B cell (primary cell): ENCODE measurements around the gene C19orf85. TPM values are rescaled to one million over a fixed set of nuclear protein-coding genes. Genes with fewer than 3 reads are reported as not detected.

Experiments
- ATAC-seq: fragments of 200-7000 bp; cut with Tn5 transposase; one replicate; pipeline ENCODE4 v1.10.0; 2021; ENCODE audit warnings: low read depth, mild to moderate bottlenecking, moderate number of reproducible peaks, moderate library complexity
- CTCF ChIA-PET: fragments of 350-600 bp; sonication (Branson Sonifier 250); formaldehyde crosslinking; loops from one replicate; lab custom pipeline; 2021; ENCODE audit warnings: antibody characterized with exemption, inconsistent platforms; lab: Charles Lee
- POLR2A ChIA-PET: fragments of 350-600 bp; sonication (Branson Sonifier 250); formaldehyde crosslinking; loops from one replicate; lab custom pipeline; 2021; ENCODE audit warnings: antibody characterized with exemption; lab: Charles Lee
- DNase-seq: peaks from one replicate; pipeline ENCODE4 v3.0.0; 2013
- H2AFZ ChIP-seq: 2 replicates; pipeline ENCODE4 v1.6.1; 2012; ENCODE audit warnings: mild to moderate bottlenecking, low read depth, low read length; ENCODE audit not compliant: insufficient read depth, poor library complexity, severe bottlenecking
- H3K27ac ChIP-seq, 2 donors: 1 replicate in 1 of 2; 2 replicates in 1 of 2; pipeline ENCODE4 v1.5.1; 2012 to 2013; ENCODE audit warnings: low read length in 2 of 2, mild to moderate bottlenecking in 2 of 2, moderate library complexity in 1 of 2
- H3K27me3 ChIP-seq, 4 experiments: fragments of 200-600 bp in 1 of 4; sonication (generic) in 1 of 4; replicated peaks in 1 of 4; 1 replicate in 2 of 4; 2 replicates in 2 of 4; pipeline versions ENCODE4 v1.6.1 to v1.7.0; 2013 to 2016; ENCODE audit warnings: low read length in 3 of 4, mild to moderate bottlenecking in 2 of 4, mixed read lengths in 1 of 4, moderate library complexity in 1 of 4; ENCODE audit not compliant: insufficient read depth in 4 of 4, control insufficient read depth in 3 of 4; ENCODE audit errors: control extremely low read depth in 1 of 4
- H3K36me3 ChIP-seq, 2 experiments: replicated peaks in 1 of 2; 1 replicate in 1 of 2; 2 replicates in 1 of 2; pipeline versions ENCODE4 v1.6.1 to v1.7.1; 2013; ENCODE audit warnings: low read length in 1 of 2; ENCODE audit not compliant: insufficient read depth in 2 of 2, control insufficient read depth in 1 of 2; ENCODE audit errors: control extremely low read depth in 1 of 2, extremely low read depth in 1 of 2
- H3K4me1 ChIP-seq, 2 donors: fragments of 200-600 bp in 1 of 2; sonication (generic) in 1 of 2; 1 replicate in 1 of 2; 2 replicates in 1 of 2; pipeline versions ENCODE4 v1.5.1 to v1.6.1; 2013 to 2017; ENCODE audit warnings: low read length in 2 of 2; ENCODE audit not compliant: control insufficient read depth in 2 of 2, insufficient read depth in 2 of 2
- H3K4me2 ChIP-seq: replicated peaks from 2 replicates; pipeline ENCODE3; 2012; ENCODE audit warnings: mild to moderate bottlenecking, low read depth, low read length; ENCODE audit not compliant: poor library complexity, severe bottlenecking
- H3K4me3 ChIP-seq, 5 experiments: fragments of 200-600 bp in 1 of 5; sonication (generic) in 1 of 5; 1 replicate in 3 of 5; 2 replicates in 2 of 5; pipeline versions ENCODE4 v1.5.1 to v1.7.0; 2011 to 2016; ENCODE audit warnings: low read length in 4 of 5, mild to moderate bottlenecking in 4 of 5, low read depth in 2 of 5, control low read depth in 1 of 5, moderate library complexity in 1 of 5; ENCODE audit not compliant: insufficient read depth in 1 of 5; ENCODE audit errors: control extremely low read depth in 1 of 5, extremely low read depth in 1 of 5
- H3K79me2 ChIP-seq: fragments of 200-600 bp; sonication (generic); one replicate; pipeline ENCODE4 v1.6.0; 2016; ENCODE audit warnings: low read length; ENCODE audit not compliant: control insufficient read depth, insufficient read depth
- H3K9ac ChIP-seq: fragments of 200-600 bp; sonication (generic); 2 replicates; pipeline ENCODE4 v1.6.1; 2017; ENCODE audit warnings: mild to moderate bottlenecking, low read length, moderate library complexity
- H3K9me3 ChIP-seq, 3 donors: one replicate each; pipeline versions ENCODE4 v1.6.1 to v1.7.1; 2013; ENCODE audit warnings: low read length in 2 of 3; ENCODE audit not compliant: control insufficient read depth in 2 of 3, insufficient read depth in 1 of 3; ENCODE audit errors: control extremely low read depth in 1 of 3
- H4K20me1 ChIP-seq: 2 replicates; pipeline ENCODE4 v1.6.0; 2012; ENCODE audit warnings: mild to moderate bottlenecking, low read length; ENCODE audit not compliant: insufficient read depth, control insufficient read depth, poor library complexity, severe bottlenecking
- H3K27ac Mint-ChIP-seq: one replicate; pipeline ENCODE4 v1.8.0; 2021; ENCODE audit warnings: mixed read lengths
- H3K27me3 Mint-ChIP-seq: one replicate; pipeline ENCODE4 v1.8.0; 2021; ENCODE audit warnings: mixed read lengths
- H3K4me1 Mint-ChIP-seq: one replicate; pipeline ENCODE4 v1.8.0; 2021; ENCODE audit warnings: mixed read lengths
- H3K4me3 Mint-ChIP-seq: one replicate; pipeline ENCODE4 v1.8.0; 2021; ENCODE audit warnings: mixed read lengths
- H3K9me3 Mint-ChIP-seq: one replicate; pipeline ENCODE4 v1.8.0; 2022; ENCODE audit warnings: mixed read lengths; ENCODE audit not compliant: insufficient read depth
- CTCF ChIP-seq: fragments of 200-600 bp; IDR thresholded peaks from one replicate; pipeline ENCODE4 v1.8.0; 2022; ENCODE audit warnings: antibody characterized with exemption, mild to moderate bottlenecking
- EZH2 ChIP-seq: IDR thresholded peaks from 2 replicates; pipeline ENCODE4 v1.6.1; 2012; ENCODE audit warnings: borderline replicate concordance, low read depth, mild to moderate bottlenecking, moderate library complexity, low read length; ENCODE audit not compliant: insufficient read depth, poor library complexity, severe bottlenecking
- WGBS: methylation state at CpG from one replicate; pipeline ENCODE4 v1.1.5; 2013; ENCODE audit warnings: missing lambda C conversion rate; ENCODE audit not compliant: insufficient coverage; 5-methylcytosine and 5-hydroxymethylcytosine counted together
- intact Hi-C: fragments of 100-400 bp; cut with micrococcal nuclease; formaldehyde crosslinking; loops from one replicate; pipeline ENCODE4 v1.10.0; 2022
- polyA plus RNA-seq: library from polyadenylated mRNA; depleted of rRNA; stranded (reverse); fragments of >200 nt; gene quantifications from 2 replicates; pipeline ENCODE4 v1.2.3, GENCODE V29; 2012
- total RNA-seq, 2 donors: library from RNA; stranded (reverse); fragments of 120-200 nt in 1 of 2; gene quantifications; 1 replicate in 1 of 2; 2 replicates in 1 of 2; pipeline versions ENCODE4 v1.2.3 to v1.2.4, GENCODE V29; 2013 to 2022

The C19orf85 gene
- total and polyA plus RNA-seq, 2 donors (not counting 1 experiment from before 2014, with no cell fraction given) = not detected

GRCh38 chr19:55455576-55456235, 8.8 kb downstream of the C19orf85 start:
- H3K9me3 ChIP-seq = peaks cover 0 to 15% (median 0%) of the 10 kb centered on the region in 3 donors
- H2AFZ ChIP-seq = no peak overlapping the region
- H4K20me1 ChIP-seq = no peaks in the 10 kb centered on the region
- peaks cover 0 to 22% (median 9%) of the 10 kb centered on the region in 4 experiments for H3K27me3 ChIP-seq
- H3K4me2 ChIP-seq = no peak overlapping the region
- intact Hi-C loops = no loop called here
- Mint-ChIP-seq H3K27me3 (peaks cover 15% of the 10 kb centered on the region), H3K4me1 (peaks cover 19% of the 10 kb centered on the region), H3K4me3 (no peak overlapping the region), H3K27ac (no peak overlapping the region), H3K9me3 (no peaks in the 10 kb centered on the region)
- H3K36me3 ChIP-seq = peaks cover 0 to 2% of the 10 kb centered on the region in 2 experiments
- H3K27ac ChIP-seq = no peak overlapping the region
- CTCF ChIA-PET = interaction anchor here (1.2 kb wide), 1 partner anchor 12 kb away, joined by 4 read pairs; no protein-coding TSS in a partner anchor
- ATAC-seq (no peak), DNase-seq (no peak)
- WGBS = 79% methylated on average over 11 of the region's 11 CpGs
- H3K79me2 ChIP-seq = no peaks in the 10 kb centered on the region
- H3K4me1 ChIP-seq = peaks cover 16 to 19% of the 10 kb centered on the region in 2 donors
- no peak overlapping the region for H3K9ac ChIP-seq
- H3K4me3 ChIP-seq = no peak overlapping the region
- TF ChIP-seq CTCF (no peak), EZH2 (no peak)
- POLR2A ChIA-PET = no interaction called here

- Mint-ChIP-seq H3K27me3 (peaks cover 18% of the 10 kb centered on the region), H3K4me3 (no peak overlapping the region), H3K27ac (no peak overlapping the region), H3K4me1 (peaks cover 13% of the 10 kb centered on the region), H3K9me3 (no peaks in the 10 kb centered on the region)
- peak; percentile 63 for TF ChIP-seq CTCF
- TF ChIP-seq EZH2 = no peak
- ATAC-seq (no peak), DNase-seq (peak; percentile 57)
- no peaks in the 10 kb centered on the region for H4K20me1 ChIP-seq
- H3K4me1 ChIP-seq = peaks cover 15 to 17% of the 10 kb centered on the region in 2 donors
- peaks cover 0 to 15% (median 0%) of the 10 kb centered on the region in 3 donors for H3K9me3 ChIP-seq
- intact Hi-C loops = no loop called here
- no peak overlapping the region for H3K27ac ChIP-seq
- peaks cover 0 to 2% of the 10 kb centered on the region in 2 experiments for H3K36me3 ChIP-seq
- peaks cover 0 to 27% (median 12%) of the 10 kb centered on the region in 4 experiments for H3K27me3 ChIP-seq
- H3K79me2 ChIP-seq = no peaks in the 10 kb centered on the region
- H3K4me3 ChIP-seq = no peak overlapping the region
- no peak overlapping the region for H3K9ac ChIP-seq
- 79% methylated on average over 14 of the region's 14 CpGs for WGBS
- CTCF ChIA-PET = interaction anchor here (1.2 to 1.3 kb wide), 2 partner anchors 13 to 314 kb away, joined by 4 to 9 read pairs; no protein-coding TSS in a partner anchor
- POLR2A ChIA-PET = no interaction called here
- no peak overlapping the region for H2AFZ ChIP-seq
- no peak overlapping the region for H3K4me2 ChIP-seq
Observed at GRCh38 chr19:55454787-55455243, 9.7 kb downstream of the C19orf85 start.
